H9 (cell line): Measurements from ENCODE around the gene EGFR. TPM values are rescaled to one million over a fixed set of nuclear protein-coding genes. Genes with fewer than 3 reads are reported as not detected.

Experiments
- DNase-seq: peaks from one replicate; pipeline ENCODE4 v3.0.0-alpha.2; 2017
- H2AFZ ChIP-seq: one replicate; pipeline ENCODE4 v1.6.1; 2013; ENCODE audit warnings: mild to moderate bottlenecking, low read length, control low read depth, moderate library complexity
- H2AK5ac ChIP-seq: 2 replicates; pipeline ENCODE4 v1.6.1; 2013; ENCODE audit warnings: low read length, control low read depth, mixed read lengths; ENCODE audit not compliant: insufficient read length
- H2BK120ac ChIP-seq: one replicate; pipeline ENCODE4 v1.6.1; 2013; ENCODE audit warnings: low read depth, mild to moderate bottlenecking, low read length, control low read depth, inconsistent platforms; ENCODE audit not compliant: poor library complexity, severe bottlenecking
- H2BK12ac ChIP-seq: 2 replicates; pipeline ENCODE4 v1.6.1; 2013; ENCODE audit warnings: low read length, control low read depth, mixed read lengths, low read depth; ENCODE audit not compliant: insufficient read length
- H2BK15ac ChIP-seq: 2 replicates; pipeline ENCODE4 v1.6.1; 2013; ENCODE audit warnings: low read depth, low read length, control low read depth
- H2BK20ac ChIP-seq: one replicate; pipeline ENCODE4 v1.6.1; 2013; ENCODE audit warnings: low read depth, mild to moderate bottlenecking, low read length, control low read depth, inconsistent platforms; ENCODE audit not compliant: poor library complexity, severe bottlenecking
- H2BK5ac ChIP-seq: 2 replicates; pipeline ENCODE4 v1.6.1; 2013; ENCODE audit warnings: low read length, control low read depth, mixed read lengths; ENCODE audit not compliant: insufficient read length
- H3K14ac ChIP-seq: 2 replicates; pipeline ENCODE4 v1.6.1; 2013; ENCODE audit warnings: low read length, control low read depth; ENCODE audit not compliant: insufficient read depth
- H3K18ac ChIP-seq: 2 replicates; pipeline ENCODE4 v1.6.1; 2013; ENCODE audit warnings: low read depth, mild to moderate bottlenecking, mixed read lengths, low read length, control low read depth; ENCODE audit not compliant: insufficient read length
- H3K23ac ChIP-seq: 2 replicates; pipeline ENCODE4 v1.6.1; 2013; ENCODE audit warnings: low read length, control low read depth, mixed read lengths, low read depth; ENCODE audit not compliant: insufficient read length
- H3K23me2 ChIP-seq: 2 replicates; pipeline ENCODE4 v1.6.1; 2013; ENCODE audit warnings: low read depth, mild to moderate bottlenecking, mixed read lengths, low read length, control low read depth; ENCODE audit not compliant: insufficient read length, poor library complexity, severe bottlenecking
- H3K27ac ChIP-seq: 2 replicates; pipeline ENCODE4 v1.5.1; 2013; ENCODE audit warnings: low read length, control low read depth, mixed read lengths, low read depth; ENCODE audit not compliant: insufficient read length
- H3K27me3 ChIP-seq: 2 replicates; pipeline ENCODE4 v1.6.1; 2013; ENCODE audit warnings: low read length, control low read depth, inconsistent platforms; ENCODE audit not compliant: insufficient read depth
- H3K4ac ChIP-seq: 2 replicates; pipeline ENCODE4 v1.6.1; 2013; ENCODE audit warnings: low read depth, mild to moderate bottlenecking, control low read depth, inconsistent platforms, low read length, moderate library complexity
- H3K4me1 ChIP-seq: 2 replicates; pipeline ENCODE4 v1.6.1; 2013; ENCODE audit warnings: low read length, control low read depth, inconsistent platforms; ENCODE audit not compliant: insufficient read depth
- H3K4me2 ChIP-seq: 2 replicates; pipeline ENCODE4 v1.6.1; 2013; ENCODE audit warnings: low read length, control low read depth, mixed read lengths; ENCODE audit not compliant: insufficient read length, insufficient read depth
- H3K56ac ChIP-seq: 2 replicates; pipeline ENCODE4 v1.6.1; 2013; ENCODE audit warnings: low read depth, mild to moderate bottlenecking, mixed read lengths, low read length, control low read depth; ENCODE audit not compliant: insufficient read length
- H3K79me1 ChIP-seq: 2 replicates; pipeline ENCODE4 v1.6.1; 2013; ENCODE audit warnings: low read depth, mild to moderate bottlenecking, moderate library complexity, low read length, control low read depth, inconsistent platforms; ENCODE audit not compliant: insufficient read depth, poor library complexity, severe bottlenecking
- H3K79me2 ChIP-seq: 2 replicates; pipeline ENCODE4 v1.6.1; 2013; ENCODE audit warnings: low read length, control low read depth, inconsistent platforms; ENCODE audit not compliant: insufficient read depth
- H3K9ac ChIP-seq: 2 replicates; pipeline ENCODE4 v1.6.1; 2013; ENCODE audit warnings: low read length, control low read depth, mixed read lengths; ENCODE audit not compliant: insufficient read length; ENCODE audit errors: extremely low read depth
- H3K9me3 ChIP-seq: one replicate; pipeline ENCODE4 v1.6.1; 2013; ENCODE audit warnings: low read depth, low read length, inconsistent platforms; ENCODE audit not compliant: control insufficient read depth
- H3T11ph ChIP-seq: one replicate; pipeline ENCODE4 v1.6.1; 2013; ENCODE audit warnings: mild to moderate bottlenecking, low read length, control low read depth, inconsistent platforms
- H4K20me1 ChIP-seq: one replicate; pipeline ENCODE4 v1.6.1; 2013; ENCODE audit not compliant: control insufficient read depth, insufficient read length, insufficient read depth
- H4K5ac ChIP-seq: 2 replicates; pipeline ENCODE4 v1.6.1; 2013; ENCODE audit warnings: low read depth, mild to moderate bottlenecking, mixed read lengths, low read length, control low read depth; ENCODE audit not compliant: insufficient read length
- H4K8ac ChIP-seq: replicated peaks from 2 replicates; pipeline ENCODE4 v1.6.1; 2013; ENCODE audit warnings: low read length, control low read depth, mixed read lengths, low read depth; ENCODE audit not compliant: insufficient read length
- H4K91ac ChIP-seq: 2 replicates; pipeline ENCODE4 v1.6.1; 2013; ENCODE audit warnings: low read depth, mild to moderate bottlenecking, moderate library complexity, mixed read lengths, low read length, control low read depth; ENCODE audit not compliant: insufficient read length
- H3K27ac Mint-ChIP-seq, 3 experiments: 2 replicates in 2 of 3; 3 replicates in 1 of 3; pipeline ENCODE4 v1.8.0; 2020 to 2021; ENCODE audit warnings: mixed read lengths in 3 of 3, mild to moderate bottlenecking in 1 of 3, moderate library complexity in 1 of 3
- H3K27me3 Mint-ChIP-seq: 2 replicates; pipeline ENCODE4 v1.8.0; 2021; ENCODE audit warnings: low read depth, mild to moderate bottlenecking, moderate library complexity, mixed read lengths
- H3K36me3 Mint-ChIP-seq, 3 experiments: 2 replicates in 2 of 3; 3 replicates in 1 of 3; pipeline ENCODE4 v1.8.0; 2020 to 2021; ENCODE audit warnings: low read depth in 3 of 3, mixed read lengths in 3 of 3; ENCODE audit not compliant: insufficient read depth in 1 of 3
- H3K4me1 Mint-ChIP-seq, 2 experiments: 2 replicates each; pipeline ENCODE4 v1.8.0; 2020; ENCODE audit warnings: mixed read lengths in 2 of 2
- H3K4me3 Mint-ChIP-seq, 2 experiments: 2 replicates in 1 of 2; 3 replicates in 1 of 2; pipeline ENCODE4 v1.8.0; 2020 to 2021; ENCODE audit warnings: mild to moderate bottlenecking in 2 of 2, mixed read lengths in 2 of 2, moderate library complexity in 1 of 2
- H3K9me3 Mint-ChIP-seq, 2 experiments: 2 replicates in 1 of 2; 3 replicates in 1 of 2; pipeline ENCODE4 v1.8.0; 2020; ENCODE audit warnings: mild to moderate bottlenecking in 2 of 2, mixed read lengths in 2 of 2, moderate library complexity in 1 of 2
- CTCF ChIP-seq: fragments of 200-600 bp; sonication (generic); conservative IDR thresholded peaks from 3 replicates; pipeline ENCODE4 v1.8.0; 2021; ENCODE audit warnings: antibody characterized with exemption, mild to moderate bottlenecking
- WGBS: extraction: QIAGEN DNeasy Blood & Tissue Kit; methylation state at CpG from one replicate; pipeline ENCODE4 v1.1.7; 2013; ENCODE audit warnings: missing lambda C conversion rate, low lambda C conversion rate, mixed read lengths; ENCODE audit not compliant: insufficient read length; ENCODE audit errors: extremely low coverage; 5-methylcytosine and 5-hydroxymethylcytosine counted together
- total RNA-seq: library from RNA; stranded (reverse); gene quantifications from 2 replicates; pipeline ENCODE4 v1.2.1, GENCODE V29; 2021

Gene EGFR
- total RNA-seq, 1 experiment from 2014 or later: 3.3 TPM

- no peaks in the 10 kb centered on the region for H3K9me3 ChIP-seq
- no peak overlapping the region for H2BK5ac ChIP-seq
- no peak overlapping the region for H2BK12ac ChIP-seq
- Mint-ChIP-seq H3K4me1 (peaks cover 6 to 9% of the 10 kb centered on the region in 2 experiments; a peak in 3 of 4 replicates), H3K9me3 (no peaks in the 10 kb centered on the region), H3K27ac (no peak overlapping the region), H3K4me3 (no peak overlapping the region), H3K27me3 (no peaks in the 10 kb centered on the region; the same call in 1 of the 2 replicates), H3K36me3 (no peaks in the 10 kb centered on the region)
- H3K9ac ChIP-seq: no peak overlapping the region
- no peak overlapping the region for H2AK5ac ChIP-seq
- H3K27ac ChIP-seq: no peak overlapping the region
- H4K5ac ChIP-seq: no peak overlapping the region
- no peaks in the 10 kb centered on the region for H3K23me2 ChIP-seq
- H2AFZ ChIP-seq: no peak overlapping the region
- H3K14ac ChIP-seq: no peak overlapping the region
- H3K56ac ChIP-seq: no peak overlapping the region
- no peak overlapping the region for H4K8ac ChIP-seq
- no peak overlapping the region for H3K18ac ChIP-seq
- no peak overlapping the region for H2BK120ac ChIP-seq
- H3K4ac ChIP-seq: no peak overlapping the region
- H3T11ph ChIP-seq: no peak overlapping the region
- no peak overlapping the region for H3K4me2 ChIP-seq
- no peaks in the 10 kb centered on the region for H3K4me1 ChIP-seq
- H4K91ac ChIP-seq: no peak overlapping the region
- WGBS: no CpG with 5 or more reads among the region's 2 CpGs
- no peak overlapping the region for H2BK20ac ChIP-seq
- no peaks in the 10 kb centered on the region for H3K27me3 ChIP-seq
- no peak for TF ChIP-seq CTCF
- no peak for DNase-seq
- no peaks in the 10 kb centered on the region for H3K79me1 ChIP-seq
- H4K20me1 ChIP-seq: no peaks in the 10 kb centered on the region
- H3K79me2 ChIP-seq: no peaks in the 10 kb centered on the region
- no peak overlapping the region for H2BK15ac ChIP-seq
- H3K23ac ChIP-seq: no peak overlapping the region
Measured at GRCh38 chr7:55052081-55052480, 33.3 kb downstream of the EGFR start.
